GM12878 (cell line): ENCODE data around the gene LY6G6D. TPM values are rescaled to one million over a fixed set of nuclear protein-coding genes. Genes with fewer than 3 reads are reported as not detected.

Experiments
- BHLHE40 ChIP-seq, 2 experiments: fragments of 450-650 bp in 1 of 2; IDR thresholded peaks; 2 replicates each; pipeline ENCODE4 v1.6.1; 2011 to 2017; ENCODE audit warnings: low read depth in 2 of 2, borderline replicate concordance in 1 of 2, improper control_type of control experiment in 1 of 2, low read length in 1 of 2, mild to moderate bottlenecking in 1 of 2
- CBFB ChIP-seq: IDR thresholded peaks from 2 replicates; pipeline ENCODE4 v1.6.1; 2016; ENCODE audit warnings: antibody characterized with exemption, low read depth
- CHD2 ChIP-seq: IDR thresholded peaks from 2 replicates; pipeline ENCODE4 v1.6.1; 2011; ENCODE audit warnings: low read depth, low read length, improper control_type of control experiment, borderline replicate concordance
- NR2F1 ChIP-seq: fragments of 450-650 bp; conservative IDR thresholded peaks from 2 replicates; pipeline ENCODE4 v1.6.1; 2017; ENCODE audit warnings: mild to moderate bottlenecking
- RB1 ChIP-seq: fragments of 450-650 bp; formaldehyde crosslinking; IDR thresholded peaks from 2 replicates; pipeline ENCODE4 v1.6.1; 2017; ENCODE audit warnings: mild to moderate bottlenecking, borderline replicate concordance
- YY1 ChIP-seq: IDR thresholded peaks from 2 replicates; pipeline ENCODE4 v1.6.1; 2011; ENCODE audit warnings: low read depth, mild to moderate bottlenecking, low read length
- polyA plus RNA-seq, 11 experiments: library from polyadenylated mRNA; depleted of rRNA in 4 of 11; unstranded in 6 of 11; stranded (reverse) in 5 of 11; fragments of >200 nt; fragmentation: Nextera tagmentation in 4 of 11; fragmentation: Illumina TruSeq in 1 of 11; extraction: Ambion mirVana in 4 of 11; extraction: Trizol in 1 of 11; gene quantifications; 1 replicate in 1 of 11; 2 replicates in 10 of 11; pipeline versions ENCODE4 v1.2.1 to v1.2.3, GENCODE V29; 2011 to 2016; ENCODE audit warnings: inconsistent platforms in 2 of 11, missing spikeins in 2 of 11, low read depth in 1 of 11
- total RNA-seq, 4 experiments: library from RNA; depleted of rRNA in 3 of 4; stranded (reverse); fragments of >200 nt in 3 of 4; fragmentation: Illumina TruSeq in 1 of 4; extraction: Trizol in 1 of 4; gene quantifications; 2 replicates each; pipeline versions ENCODE4 v1.2.1 to v1.2.3, GENCODE V29; 2013 to 2021
- TF ChIP-seq, protein P1 (sequence below), 3 experiments: IDR thresholded peaks in 2 of 3; conservative IDR thresholded peaks in 1 of 3; 2 replicates each; pipeline ENCODE4 v1.5.1; 2011; ENCODE audit warnings: low read depth in 3 of 3, low read length in 3 of 3, mild to moderate bottlenecking in 3 of 3, control low read depth in 2 of 3, moderate library complexity in 2 of 3, inconsistent platforms in 1 of 3, mixed read lengths in 1 of 3; ENCODE audit not compliant: control insufficient read depth in 2 of 3, insufficient read depth in 1 of 3; ENCODE audit errors: extremely low read depth in 1 of 3
- TF ChIP-seq, protein P2 (sequence below): fragments of 450-650 bp; IDR thresholded peaks from 2 replicates; pipeline ENCODE4 v1.6.1; 2016; ENCODE audit warnings: mild to moderate bottlenecking
- TF ChIP-seq, protein P3 (sequence below): IDR thresholded peaks from 2 replicates; pipeline ENCODE4 v1.6.1; 2011; ENCODE audit warnings: low read depth, low read length, improper control_type of control experiment, borderline replicate concordance
- TF ChIP-seq, protein P4 (sequence below): IDR thresholded peaks from 2 replicates; pipeline ENCODE4 v1.6.1; 2011; ENCODE audit warnings: borderline replicate concordance, low read depth, mild to moderate bottlenecking, moderate library complexity, mixed read lengths, low read length; ENCODE audit not compliant: insufficient read depth; ENCODE audit errors: extremely low read length
- TF ChIP-seq, protein P5 (sequence below): IDR thresholded peaks from 2 replicates; pipeline ENCODE4 v1.6.1; 2011; ENCODE audit warnings: mild to moderate bottlenecking, low read depth, low read length, moderate library complexity; ENCODE audit not compliant: insufficient replicate concordance
- TF ChIP-seq, protein P6 (sequence below): fragments of 450-650 bp; IDR thresholded peaks from 2 replicates; pipeline ENCODE4 v1.6.1; 2016; ENCODE audit warnings: mild to moderate bottlenecking
- TF ChIP-seq, protein P7 (sequence below): fragments of 450-650 bp; IDR thresholded peaks from 2 replicates; pipeline ENCODE4 v1.6.1; 2017; ENCODE audit warnings: mild to moderate bottlenecking, low read depth, inconsistent platforms; ENCODE audit not compliant: poor library complexity, severe bottlenecking
- TF ChIP-seq, protein P8 (sequence below): fragments of 450-650 bp; IDR thresholded peaks from 2 replicates; pipeline ENCODE4 v1.6.1; 2018; ENCODE audit warnings: borderline replicate concordance, mild to moderate bottlenecking; ENCODE audit not compliant: partially characterized antibody

The LY6G6D gene
- total and polyA plus RNA-seq, 10 of the 15 experiments (the other 5 are each of a cell fraction or from before 2014, with no cell fraction given), result not detected

DNA sequence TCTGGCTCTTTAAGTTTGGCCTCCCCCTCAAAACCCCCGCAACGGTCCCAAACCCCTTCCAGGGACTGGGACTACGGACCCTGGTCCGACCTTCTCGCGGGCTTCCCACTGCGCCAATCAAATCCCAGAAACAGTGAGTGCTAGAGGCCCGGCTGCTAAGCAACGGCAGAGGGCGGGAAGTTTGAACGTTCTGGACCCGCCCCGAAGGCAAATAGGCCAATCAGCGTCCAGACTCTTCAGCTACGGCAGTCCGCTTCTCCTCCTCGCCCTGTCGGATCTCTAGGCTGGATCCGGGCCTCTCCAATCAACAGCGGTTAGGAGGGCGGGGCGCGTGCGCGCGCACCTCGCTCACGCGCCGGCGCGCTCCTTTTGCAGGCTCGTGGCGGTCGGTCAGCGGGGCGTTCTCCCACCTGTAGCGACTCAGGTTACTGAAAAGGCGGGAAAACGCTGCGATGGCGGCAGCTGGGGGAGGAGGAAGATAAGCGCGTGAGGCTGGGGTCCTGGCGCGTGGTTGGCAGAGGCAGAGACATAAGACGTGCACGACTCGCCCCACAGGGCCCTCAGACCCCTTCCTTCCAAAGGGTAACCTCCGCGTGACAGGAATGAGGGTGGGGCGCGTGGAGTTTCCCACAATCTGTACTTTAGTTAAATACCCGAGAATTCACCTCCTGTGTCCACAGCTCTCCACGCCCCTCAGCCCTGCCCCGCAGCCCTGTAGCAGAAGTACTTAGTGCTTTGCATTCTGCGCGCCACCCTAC lies 24.7 kb downstream of the LY6G6D start, which contains the start of gene MSH5 (continued):
- TF ChIP-seq, protein P1, sequence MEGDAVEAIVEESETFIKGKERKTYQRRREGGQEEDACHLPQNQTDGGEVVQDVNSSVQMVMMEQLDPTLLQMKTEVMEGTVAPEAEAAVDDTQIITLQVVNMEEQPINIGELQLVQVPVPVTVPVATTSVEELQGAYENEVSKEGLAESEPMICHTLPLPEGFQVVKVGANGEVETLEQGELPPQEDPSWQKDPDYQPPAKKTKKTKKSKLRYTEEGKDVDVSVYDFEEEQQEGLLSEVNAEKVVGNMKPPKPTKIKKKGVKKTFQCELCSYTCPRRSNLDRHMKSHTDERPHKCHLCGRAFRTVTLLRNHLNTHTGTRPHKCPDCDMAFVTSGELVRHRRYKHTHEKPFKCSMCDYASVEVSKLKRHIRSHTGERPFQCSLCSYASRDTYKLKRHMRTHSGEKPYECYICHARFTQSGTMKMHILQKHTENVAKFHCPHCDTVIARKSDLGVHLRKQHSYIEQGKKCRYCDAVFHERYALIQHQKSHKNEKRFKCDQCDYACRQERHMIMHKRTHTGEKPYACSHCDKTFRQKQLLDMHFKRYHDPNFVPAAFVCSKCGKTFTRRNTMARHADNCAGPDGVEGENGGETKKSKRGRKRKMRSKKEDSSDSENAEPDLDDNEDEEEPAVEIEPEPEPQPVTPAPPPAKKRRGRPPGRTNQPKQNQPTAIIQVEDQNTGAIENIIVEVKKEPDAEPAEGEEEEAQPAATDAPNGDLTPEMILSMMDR (IDR thresholded peaks at IDR 0.05 in 2 of 3, conservative IDR thresholded peaks at IDR 0.05 in 1 of 3; ENCODE audit: control insufficient read depth in 2 of 3, extremely low read depth in 1 of 3, insufficient read depth in 1 of 3, low read depth in 3 of 3, low read length in 3 of 3), result no peak
- TF ChIP-seq BHLHE40 (IDR thresholded peaks at IDR 0.05; ENCODE audit: borderline replicate concordance in 1 of 2, low read depth in 2 of 2, low read length in 1 of 2), result peak; percentile 90 to 97
- TF ChIP-seq, protein P2, sequence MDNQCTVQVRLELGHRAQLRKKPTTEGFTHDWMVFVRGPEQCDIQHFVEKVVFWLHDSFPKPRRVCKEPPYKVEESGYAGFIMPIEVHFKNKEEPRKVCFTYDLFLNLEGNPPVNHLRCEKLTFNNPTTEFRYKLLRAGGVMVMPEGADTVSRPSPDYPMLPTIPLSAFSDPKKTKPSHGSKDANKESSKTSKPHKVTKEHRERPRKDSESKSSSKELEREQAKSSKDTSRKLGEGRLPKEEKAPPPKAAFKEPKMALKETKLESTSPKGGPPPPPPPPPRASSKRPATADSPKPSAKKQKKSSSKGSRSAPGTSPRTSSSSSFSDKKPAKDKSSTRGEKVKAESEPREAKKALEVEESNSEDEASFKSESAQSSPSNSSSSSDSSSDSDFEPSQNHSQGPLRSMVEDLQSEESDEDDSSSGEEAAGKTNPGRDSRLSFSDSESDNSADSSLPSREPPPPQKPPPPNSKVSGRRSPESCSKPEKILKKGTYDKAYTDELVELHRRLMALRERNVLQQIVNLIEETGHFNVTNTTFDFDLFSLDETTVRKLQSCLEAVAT, result peak; percentile 51; the same call in 1 of the 2 replicates
- TF ChIP-seq, protein P3, sequence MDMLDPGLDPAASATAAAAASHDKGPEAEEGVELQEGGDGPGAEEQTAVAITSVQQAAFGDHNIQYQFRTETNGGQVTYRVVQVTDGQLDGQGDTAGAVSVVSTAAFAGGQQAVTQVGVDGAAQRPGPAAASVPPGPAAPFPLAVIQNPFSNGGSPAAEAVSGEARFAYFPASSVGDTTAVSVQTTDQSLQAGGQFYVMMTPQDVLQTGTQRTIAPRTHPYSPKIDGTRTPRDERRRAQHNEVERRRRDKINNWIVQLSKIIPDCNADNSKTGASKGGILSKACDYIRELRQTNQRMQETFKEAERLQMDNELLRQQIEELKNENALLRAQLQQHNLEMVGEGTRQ, result no peak
- peak; percentile 96; the same call in 1 of the 2 replicates for TF ChIP-seq RB1
- TF ChIP-seq YY1, result peak; percentile 76
- TF ChIP-seq, protein P4, sequence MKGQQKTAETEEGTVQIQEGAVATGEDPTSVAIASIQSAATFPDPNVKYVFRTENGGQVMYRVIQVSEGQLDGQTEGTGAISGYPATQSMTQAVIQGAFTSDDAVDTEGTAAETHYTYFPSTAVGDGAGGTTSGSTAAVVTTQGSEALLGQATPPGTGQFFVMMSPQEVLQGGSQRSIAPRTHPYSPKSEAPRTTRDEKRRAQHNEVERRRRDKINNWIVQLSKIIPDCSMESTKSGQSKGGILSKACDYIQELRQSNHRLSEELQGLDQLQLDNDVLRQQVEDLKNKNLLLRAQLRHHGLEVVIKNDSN, result no peak
- TF ChIP-seq, protein P5, sequence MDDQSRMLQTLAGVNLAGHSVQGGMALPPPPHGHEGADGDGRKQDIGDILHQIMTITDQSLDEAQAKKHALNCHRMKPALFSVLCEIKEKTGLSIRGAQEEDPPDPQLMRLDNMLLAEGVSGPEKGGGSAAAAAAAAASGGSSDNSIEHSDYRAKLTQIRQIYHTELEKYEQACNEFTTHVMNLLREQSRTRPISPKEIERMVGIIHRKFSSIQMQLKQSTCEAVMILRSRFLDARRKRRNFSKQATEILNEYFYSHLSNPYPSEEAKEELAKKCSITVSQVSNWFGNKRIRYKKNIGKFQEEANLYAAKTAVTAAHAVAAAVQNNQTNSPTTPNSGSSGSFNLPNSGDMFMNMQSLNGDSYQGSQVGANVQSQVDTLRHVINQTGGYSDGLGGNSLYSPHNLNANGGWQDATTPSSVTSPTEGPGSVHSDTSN, result peak; percentile 85
- TF ChIP-seq, protein P6, sequence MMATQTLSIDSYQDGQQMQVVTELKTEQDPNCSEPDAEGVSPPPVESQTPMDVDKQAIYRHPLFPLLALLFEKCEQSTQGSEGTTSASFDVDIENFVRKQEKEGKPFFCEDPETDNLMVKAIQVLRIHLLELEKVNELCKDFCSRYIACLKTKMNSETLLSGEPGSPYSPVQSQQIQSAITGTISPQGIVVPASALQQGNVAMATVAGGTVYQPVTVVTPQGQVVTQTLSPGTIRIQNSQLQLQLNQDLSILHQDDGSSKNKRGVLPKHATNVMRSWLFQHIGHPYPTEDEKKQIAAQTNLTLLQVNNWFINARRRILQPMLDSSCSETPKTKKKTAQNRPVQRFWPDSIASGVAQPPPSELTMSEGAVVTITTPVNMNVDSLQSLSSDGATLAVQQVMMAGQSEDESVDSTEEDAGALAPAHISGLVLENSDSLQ, result peak; percentile 94
- TF ChIP-seq, protein P7, sequence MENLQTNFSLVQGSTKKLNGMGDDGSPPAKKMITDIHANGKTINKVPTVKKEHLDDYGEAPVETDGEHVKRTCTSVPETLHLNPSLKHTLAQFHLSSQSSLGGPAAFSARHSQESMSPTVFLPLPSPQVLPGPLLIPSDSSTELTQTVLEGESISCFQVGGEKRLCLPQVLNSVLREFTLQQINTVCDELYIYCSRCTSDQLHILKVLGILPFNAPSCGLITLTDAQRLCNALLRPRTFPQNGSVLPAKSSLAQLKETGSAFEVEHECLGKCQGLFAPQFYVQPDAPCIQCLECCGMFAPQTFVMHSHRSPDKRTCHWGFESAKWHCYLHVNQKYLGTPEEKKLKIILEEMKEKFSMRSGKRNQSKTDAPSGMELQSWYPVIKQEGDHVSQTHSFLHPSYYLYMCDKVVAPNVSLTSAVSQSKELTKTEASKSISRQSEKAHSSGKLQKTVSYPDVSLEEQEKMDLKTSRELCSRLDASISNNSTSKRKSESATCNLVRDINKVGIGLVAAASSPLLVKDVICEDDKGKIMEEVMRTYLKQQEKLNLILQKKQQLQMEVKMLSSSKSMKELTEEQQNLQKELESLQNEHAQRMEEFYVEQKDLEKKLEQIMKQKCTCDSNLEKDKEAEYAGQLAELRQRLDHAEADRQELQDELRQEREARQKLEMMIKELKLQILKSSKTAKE, result no peak
- TF ChIP-seq NR2F1, result peak; percentile 38; the same call in 1 of the 2 replicates
- peak; percentile 37 for TF ChIP-seq CBFB
- TF ChIP-seq, protein P8, sequence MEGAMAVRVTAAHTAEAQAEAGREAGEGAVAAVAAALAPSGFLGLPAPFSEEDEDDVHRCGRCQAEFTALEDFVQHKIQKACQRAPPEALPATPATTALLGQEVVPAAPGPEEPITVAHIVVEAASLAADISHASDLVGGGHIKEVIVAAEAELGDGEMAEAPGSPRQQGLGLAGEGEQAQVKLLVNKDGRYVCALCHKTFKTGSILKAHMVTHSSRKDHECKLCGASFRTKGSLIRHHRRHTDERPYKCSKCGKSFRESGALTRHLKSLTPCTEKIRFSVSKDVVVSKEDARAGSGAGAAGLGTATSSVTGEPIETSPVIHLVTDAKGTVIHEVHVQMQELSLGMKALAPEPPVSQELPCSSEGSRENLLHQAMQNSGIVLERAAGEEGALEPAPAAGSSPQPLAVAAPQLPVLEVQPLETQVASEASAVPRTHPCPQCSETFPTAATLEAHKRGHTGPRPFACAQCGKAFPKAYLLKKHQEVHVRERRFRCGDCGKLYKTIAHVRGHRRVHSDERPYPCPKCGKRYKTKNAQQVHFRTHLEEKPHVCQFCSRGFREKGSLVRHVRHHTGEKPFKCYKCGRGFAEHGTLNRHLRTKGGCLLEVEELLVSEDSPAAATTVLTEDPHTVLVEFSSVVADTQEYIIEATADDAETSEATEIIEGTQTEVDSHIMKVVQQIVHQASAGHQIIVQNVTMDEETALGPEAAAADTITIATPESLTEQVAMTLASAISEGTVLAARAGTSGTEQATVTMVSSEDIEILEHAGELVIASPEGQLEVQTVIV, result no peak
- TF ChIP-seq CHD2, result peak; percentile 93
